GM23338 (cell line): ENCODE results near the gene RNF223. TPM values are rescaled to one million over a fixed set of nuclear protein-coding genes. Genes with fewer than 3 reads are reported as not detected.

Source experiments
- ATAC-seq: fragments of 200-7000 bp; cut with Tn5 transposase; 3 replicates; pipeline ENCODE4 v1.9.1; 2020
- DNase-seq: peaks from one replicate; pipeline ENCODE4 v3.0.0-alpha.2; 2015; ENCODE audit warnings: low spot score
- H2AFZ ChIP-seq: fragments of 200-600 bp; sonication (generic); 2 replicates; pipeline ENCODE4 v1.8.0; 2016; ENCODE audit warnings: antibody characterized with exemption, mild to moderate bottlenecking, moderate library complexity
- H3F3A ChIP-seq: fragments of 200-600 bp; sonication (generic); replicated peaks from 2 replicates; pipeline ENCODE4 v1.8.0; 2017; ENCODE audit warnings: antibody characterized with exemption, mixed run types, low read depth
- H3K27ac ChIP-seq: fragments of 200-600 bp; sonication (generic); 2 replicates; pipeline ENCODE4 v1.6.1; 2016; ENCODE audit warnings: low read depth
- H3K27me3 ChIP-seq: fragments of 200-600 bp; sonication (generic); 2 replicates; pipeline ENCODE4 v1.8.0; 2016; ENCODE audit warnings: mild to moderate bottlenecking, mixed run types, moderate library complexity; ENCODE audit not compliant: insufficient read depth
- H3K36me3 ChIP-seq: fragments of 200-600 bp; sonication (generic); 2 replicates; pipeline ENCODE4 v1.8.0; 2016; ENCODE audit warnings: mild to moderate bottlenecking; ENCODE audit not compliant: insufficient read depth
- H3K4me1 ChIP-seq: fragments of 200-600 bp; sonication (generic); 2 replicates; pipeline ENCODE4 v1.8.0; 2016; ENCODE audit warnings: mild to moderate bottlenecking, moderate library complexity; ENCODE audit not compliant: insufficient read depth
- H3K4me2 ChIP-seq: fragments of 200-600 bp; sonication (generic); 2 replicates; pipeline ENCODE4 v1.7.1; 2017; ENCODE audit warnings: mixed run types
- H3K4me3 ChIP-seq: fragments of 200-600 bp; sonication (generic); 2 replicates; pipeline ENCODE4 v1.6.1; 2016; ENCODE audit warnings: mixed run types
- H3K79me2 ChIP-seq: fragments of 200-600 bp; sonication (generic); replicated peaks from 2 replicates; pipeline ENCODE4 v1.8.0; 2017; ENCODE audit warnings: mild to moderate bottlenecking; ENCODE audit not compliant: insufficient read depth
- H3K9me2 ChIP-seq: fragments of 200-600 bp; sonication (generic); 2 replicates; pipeline ENCODE4 v1.8.0; 2017; ENCODE audit not compliant: insufficient read depth
- H4K20me1 ChIP-seq: fragments of 200-600 bp; sonication (generic); replicated peaks from 2 replicates; pipeline ENCODE4 v1.8.0; 2017; ENCODE audit warnings: mild to moderate bottlenecking; ENCODE audit not compliant: insufficient read depth
- H3K27ac Mint-ChIP-seq: 2 replicates; pipeline ENCODE4 v1.8.0; 2020; ENCODE audit warnings: inconsistent platforms, mild to moderate bottlenecking, moderate library complexity, mixed read lengths
- H3K27me3 Mint-ChIP-seq: 3 replicates; pipeline ENCODE4 v1.8.0; 2022; ENCODE audit warnings: low read depth, mild to moderate bottlenecking, moderate library complexity, mixed read lengths, inconsistent platforms; ENCODE audit not compliant: insufficient read depth, poor library complexity
- H3K36me3 Mint-ChIP-seq: 3 replicates; pipeline ENCODE4 v1.8.0; 2021; ENCODE audit warnings: low read depth, mild to moderate bottlenecking, inconsistent platforms, moderate library complexity, mixed read lengths
- H3K4me1 Mint-ChIP-seq: 3 replicates; pipeline ENCODE4 v1.8.0; 2020; ENCODE audit warnings: mild to moderate bottlenecking, inconsistent platforms, mixed read lengths
- H3K4me3 Mint-ChIP-seq: 3 replicates; pipeline ENCODE4 v1.8.0; 2021; ENCODE audit warnings: moderate library complexity, mild to moderate bottlenecking, inconsistent platforms, mixed read lengths
- H3K9me3 Mint-ChIP-seq: 3 replicates; pipeline ENCODE4 v1.8.0; 2020; ENCODE audit warnings: moderate library complexity, mild to moderate bottlenecking, inconsistent platforms, mixed read lengths
- CREB1 ChIP-seq: fragments of 250-450 bp; sonication (Bioruptor Pico); IDR thresholded peaks from 2 replicates; pipeline ENCODE4 v1.5.0; 2020; ENCODE audit warnings: low read depth, mild to moderate bottlenecking, moderate library complexity
- CTCF ChIP-seq, 2 experiments: fragments of 200-600 bp in 1 of 2; sonication (generic) in 1 of 2; conservative IDR thresholded peaks; 2 replicates each; pipeline versions ENCODE4 v1.5.1 to v1.6.1; 2016 to 2017; ENCODE audit warnings: antibody characterized with exemption in 2 of 2, low read depth in 2 of 2, mild to moderate bottlenecking in 2 of 2, moderate library complexity in 1 of 2
- ETS1 ChIP-seq: IDR thresholded peaks from 2 replicates; pipeline ENCODE4 v1.6.1; 2016; ENCODE audit warnings: antibody characterized with exemption
- EZH2 ChIP-seq: fragments of 200-600 bp; sonication (generic); IDR thresholded peaks from one replicate; pipeline ENCODE4 v1.8.0; 2017; ENCODE audit warnings: antibody characterized with exemption, mild to moderate bottlenecking, low read depth; ENCODE audit not compliant: unreplicated experiment
- EZH2phosphoT487 ChIP-seq: fragments of 200-600 bp; sonication (generic); IDR thresholded peaks from one replicate; pipeline ENCODE4 v1.8.1; 2018; ENCODE audit warnings: antibody characterized with exemption; ENCODE audit not compliant: unreplicated experiment
- JUNB ChIP-seq: IDR thresholded peaks from one replicate; pipeline ENCODE4 v1.6.1; 2016; ENCODE audit warnings: antibody characterized with exemption; ENCODE audit not compliant: unreplicated experiment
- NANOG ChIP-seq: IDR thresholded peaks from 2 replicates; pipeline ENCODE4 v1.6.1; 2016; ENCODE audit warnings: antibody characterized with exemption, borderline replicate concordance
- REST ChIP-seq: IDR thresholded peaks from one replicate; pipeline ENCODE4 v1.6.1; 2018; ENCODE audit warnings: antibody characterized with exemption; ENCODE audit not compliant: unreplicated experiment
- STAT1 ChIP-seq: IDR thresholded peaks from one replicate; pipeline ENCODE4 v1.6.1; 2016; ENCODE audit warnings: antibody characterized with exemption; ENCODE audit not compliant: unreplicated experiment
- ZNF114 ChIP-seq: fragments of 250-450 bp; sonication (Bioruptor Pico); IDR thresholded peaks from 2 replicates; pipeline ENCODE4 v1.5.0; 2020; ENCODE audit warnings: mild to moderate bottlenecking, moderate library complexity
- ZNF331 ChIP-seq: fragments of 250-450 bp; sonication (Bioruptor Pico); IDR thresholded peaks from 2 replicates; pipeline ENCODE4 v1.5.0; 2020; ENCODE audit warnings: low read depth, mild to moderate bottlenecking, moderate library complexity
- ZNF462 ChIP-seq: fragments of 250-450 bp; sonication (Bioruptor Pico); IDR thresholded peaks from 2 replicates; pipeline ENCODE4 v1.5.0; 2020; ENCODE audit warnings: mild to moderate bottlenecking, moderate library complexity
- polyA plus RNA-seq: library from polyadenylated mRNA; unstranded; fragments of >200 nt; fragmentation: Nextera tagmentation; extraction: Ambion mirVana; gene quantifications from 2 replicates; pipeline ENCODE4 v1.2.1, GENCODE V29; 2016
- total RNA-seq: library from RNA; depleted of rRNA; stranded (reverse); fragments of >200 nt; shearing (Covaris generic); gene quantifications from 2 replicates; pipeline ENCODE4 v1.2.3, GENCODE V29; 2014

Gene RNF223
- total and polyA plus RNA-seq, 2 experiments from 2014 or later = not detected

GRCh38 chr1:1025730-1026129 lies 48.4 kb downstream of the RNF223 start:
- TF ChIP-seq STAT1 (no peak), NANOG (no peak), ETS1 (no peak), JUNB (no peak), ZNF462 (no peak), EZH2 (no peak), ZNF331 (CRISPR knock-in tag) (no peak), REST (no peak), CTCF (conservative IDR thresholded peaks at IDR 0.05; ENCODE audit: low read depth in 2 of 2) (no peak), EZH2phosphoT487 (no peak), ZNF114 (CRISPR knock-in tag) (no peak), CREB1 (CRISPR knock-in tag) (no peak)
- H3K9me3 Mint-ChIP-seq = no peaks in the 10 kb centered on the region

More at GRCh38 chr1:1025730-1026129, 48.4 kb downstream of the RNF223 start:
- H2AFZ ChIP-seq = no peak overlapping the region
- H4K20me1 ChIP-seq = peaks cover 4% of the 10 kb centered on the region; the same call in 1 of the 2 replicates
- H3K4me3 ChIP-seq = no peak overlapping the region
- Mint-ChIP-seq H3K4me1 (peaks cover 34% of the 10 kb centered on the region), H3K27me3 (peaks cover 14% of the 10 kb centered on the region), H3K4me3 (peak overlapping the region; percentile 23; the same call in 1 of the 3 replicates), H3K36me3 (peaks cover 20% of the 10 kb centered on the region), H3K27ac (peak overlapping the region; percentile 72; the same call in 1 of the 2 replicates)
- no peaks in the 10 kb centered on the region for H3K36me3 ChIP-seq
- H3K4me1 ChIP-seq = peaks cover 47% of the 10 kb centered on the region
- H3K4me2 ChIP-seq = peak overlapping the region; percentile 43; the same call in 1 of the 2 replicates
- DNase-seq = no peak
- no peak overlapping the region for H3K27ac ChIP-seq
- no peaks in the 10 kb centered on the region; the same call in 1 of the 2 replicates for H3K27me3 ChIP-seq
- H3K9me2 ChIP-seq = no peaks in the 10 kb centered on the region
- no peak for ATAC-seq
- H3F3A ChIP-seq = no peaks in the 10 kb centered on the region
- H3K79me2 ChIP-seq = 0 out of 2 replicates have a peak, but pooled peaks cover 5% of the 10 kb centered on the region
